ENCODE measurements around the gene IRX2.

Gene IRX2

GRCh38 chr5:2709976-2710689 is 41.3 kb downstream of the IRX2 start:
- no peak overlapping the region for H3K27ac ChIP-seq
- no peaks in the 10 kb centered on the region for H3K9me3 ChIP-seq (ENCODE audit: control insufficient read depth, low read length)

GRCh38 chr5:2708751-2709150 is 42.7 kb downstream of the IRX2 start:
- H3K27ac ChIP-seq: no peak overlapping the region
- H3K9ac ChIP-seq: no peak overlapping the region
- no peaks in the 10 kb centered on the region for H3K9me3 ChIP-seq (ENCODE audit: control insufficient read depth, low read length)
- H3K36me3 ChIP-seq (ENCODE audit: control insufficient read depth, insufficient read depth, low read length): no peaks in the 10 kb centered on the region
- H3K4me2 ChIP-seq (ENCODE audit: low read length): no peak overlapping the region
- no peaks in the 10 kb centered on the region for H3K79me2 ChIP-seq
- TF ChIP-seq CTCF (IDR thresholded peaks at IDR 0.05): no peak
- H2AFZ ChIP-seq: no peak overlapping the region
- H3K4me3 ChIP-seq (ENCODE audit: low read depth, low read length): no peak overlapping the region
- no peaks in the 10 kb centered on the region for H3K4me1 ChIP-seq
- no peaks in the 10 kb centered on the region for H3K27me3 ChIP-seq (ENCODE audit: control insufficient read depth, insufficient read depth, low read length)

More at GRCh38 chr5:2709976-2710689, 41.3 kb downstream of the IRX2 start:
- no peak for TF ChIP-seq CTCF (IDR thresholded peaks at IDR 0.05)
- no peak overlapping the region for H2AFZ ChIP-seq
- no peaks in the 10 kb centered on the region for H3K4me1 ChIP-seq
- H3K36me3 ChIP-seq (ENCODE audit: control insufficient read depth, insufficient read depth, low read length): no peaks in the 10 kb centered on the region
- no peaks in the 10 kb centered on the region for H3K27me3 ChIP-seq (ENCODE audit: control insufficient read depth, insufficient read depth, low read length)
- H3K9ac ChIP-seq: no peak overlapping the region
- no peak overlapping the region for H3K4me2 ChIP-seq (ENCODE audit: low read length)
- H3K79me2 ChIP-seq: no peaks in the 10 kb centered on the region
- H3K4me3 ChIP-seq (ENCODE audit: low read depth, low read length): no peak overlapping the region

GRCh38 chr5:2708132-2708531 is 43.3 kb downstream of the IRX2 start:
- no peak overlapping the region for H3K4me2 ChIP-seq (ENCODE audit: low read length)
- no peak overlapping the region for H3K4me3 ChIP-seq (ENCODE audit: low read depth, low read length)
- H2AFZ ChIP-seq: no peak overlapping the region
- no peaks in the 10 kb centered on the region for H3K4me1 ChIP-seq
- no peak for TF ChIP-seq CTCF (IDR thresholded peaks at IDR 0.05)
- no peaks in the 10 kb centered on the region for H3K27me3 ChIP-seq (ENCODE audit: control insufficient read depth, insufficient read depth, low read length)
- H3K79me2 ChIP-seq: no peaks in the 10 kb centered on the region
- H3K9me3 ChIP-seq (ENCODE audit: control insufficient read depth, low read length): no peaks in the 10 kb centered on the region
- H3K36me3 ChIP-seq (ENCODE audit: control insufficient read depth, insufficient read depth, low read length): no peaks in the 10 kb centered on the region
- H3K9ac ChIP-seq: no peak overlapping the region
- H3K27ac ChIP-seq: no peak overlapping the region

- Histone ChIP-seq H3K4me2 (ENCODE audit: low read length) (no peak overlapping the region), H3K79me2 (no peaks in the 10 kb centered on the region), H3K4me3 (ENCODE audit: low read depth, low read length) (no peak overlapping the region), H2AFZ (no peak overlapping the region), H3K27ac (no peak overlapping the region), H3K9me3 (ENCODE audit: control insufficient read depth, low read length) (no peaks in the 10 kb centered on the region), H3K9ac (no peak overlapping the region), H3K27me3 (ENCODE audit: control insufficient read depth, insufficient read depth, low read length) (no peaks in the 10 kb centered on the region), H3K36me3 (ENCODE audit: control insufficient read depth, insufficient read depth, low read length) (no peaks in the 10 kb centered on the region), H3K4me1 (no peaks in the 10 kb centered on the region)
- no peak for TF ChIP-seq CTCF (IDR thresholded peaks at IDR 0.05)
Observed at GRCh38 chr5:2705861-2706260, 45.6 kb downstream of the IRX2 start.

Data from parathyroid adenoma (tissue), 2 donors.